ENCODE results near the gene ARAF.
A peak's percentile ranks its signal among the peaks of the same experiment; 100 is the strongest.

DNA sequence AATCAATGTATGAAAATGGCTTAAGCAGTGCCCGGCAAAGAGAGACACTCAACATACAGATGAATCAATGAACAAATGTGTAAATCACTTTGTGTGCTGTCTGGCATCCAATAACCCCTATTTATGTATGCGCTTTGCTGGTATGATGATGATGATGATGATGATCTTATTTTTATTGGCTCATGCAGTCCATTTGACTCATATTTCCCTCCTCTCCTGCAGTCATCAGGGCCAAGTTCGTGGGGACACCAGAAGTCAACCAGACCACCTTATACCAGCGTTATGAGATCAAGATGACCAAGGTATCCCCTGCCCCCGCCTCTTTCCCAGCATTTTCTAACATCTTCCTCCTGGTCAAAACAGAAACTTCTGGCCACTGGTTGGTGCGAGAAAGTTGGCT, 23.7 kb downstream of the ARAF start:
- TF ChIP-seq CHD1 (IDR thresholded peaks at IDR 0.05; ENCODE audit: low read depth, low read length) = no peak
- TF ChIP-seq POLR2A (IDR thresholded peaks at IDR 0.05; ENCODE audit: low read depth, low read length) = peak; percentile 77
- TF ChIP-seq, protein P1, sequence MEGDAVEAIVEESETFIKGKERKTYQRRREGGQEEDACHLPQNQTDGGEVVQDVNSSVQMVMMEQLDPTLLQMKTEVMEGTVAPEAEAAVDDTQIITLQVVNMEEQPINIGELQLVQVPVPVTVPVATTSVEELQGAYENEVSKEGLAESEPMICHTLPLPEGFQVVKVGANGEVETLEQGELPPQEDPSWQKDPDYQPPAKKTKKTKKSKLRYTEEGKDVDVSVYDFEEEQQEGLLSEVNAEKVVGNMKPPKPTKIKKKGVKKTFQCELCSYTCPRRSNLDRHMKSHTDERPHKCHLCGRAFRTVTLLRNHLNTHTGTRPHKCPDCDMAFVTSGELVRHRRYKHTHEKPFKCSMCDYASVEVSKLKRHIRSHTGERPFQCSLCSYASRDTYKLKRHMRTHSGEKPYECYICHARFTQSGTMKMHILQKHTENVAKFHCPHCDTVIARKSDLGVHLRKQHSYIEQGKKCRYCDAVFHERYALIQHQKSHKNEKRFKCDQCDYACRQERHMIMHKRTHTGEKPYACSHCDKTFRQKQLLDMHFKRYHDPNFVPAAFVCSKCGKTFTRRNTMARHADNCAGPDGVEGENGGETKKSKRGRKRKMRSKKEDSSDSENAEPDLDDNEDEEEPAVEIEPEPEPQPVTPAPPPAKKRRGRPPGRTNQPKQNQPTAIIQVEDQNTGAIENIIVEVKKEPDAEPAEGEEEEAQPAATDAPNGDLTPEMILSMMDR (conservative IDR thresholded peaks at IDR 0.05; ENCODE audit: low read depth, low read length) = no peak
- no peak for TF ChIP-seq RCOR1 (IDR thresholded peaks at IDR 0.05; ENCODE audit: insufficient replicate concordance, low read length)
- TF ChIP-seq MAFK (IDR thresholded peaks at IDR 0.05; ENCODE audit: low read depth, low read length) = no peak
- TF ChIP-seq, protein P2, sequence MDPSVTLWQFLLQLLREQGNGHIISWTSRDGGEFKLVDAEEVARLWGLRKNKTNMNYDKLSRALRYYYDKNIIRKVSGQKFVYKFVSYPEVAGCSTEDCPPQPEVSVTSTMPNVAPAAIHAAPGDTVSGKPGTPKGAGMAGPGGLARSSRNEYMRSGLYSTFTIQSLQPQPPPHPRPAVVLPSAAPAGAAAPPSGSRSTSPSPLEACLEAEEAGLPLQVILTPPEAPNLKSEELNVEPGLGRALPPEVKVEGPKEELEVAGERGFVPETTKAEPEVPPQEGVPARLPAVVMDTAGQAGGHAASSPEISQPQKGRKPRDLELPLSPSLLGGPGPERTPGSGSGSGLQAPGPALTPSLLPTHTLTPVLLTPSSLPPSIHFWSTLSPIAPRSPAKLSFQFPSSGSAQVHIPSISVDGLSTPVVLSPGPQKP (IDR thresholded peaks at IDR 0.05; ENCODE audit: borderline replicate concordance, low read depth, low read length) = no peak
- no peak for TF ChIP-seq BHLHE40 (IDR thresholded peaks at IDR 0.05; ENCODE audit: low read depth, low read length)
- no peak for TF ChIP-seq FOS (IDR thresholded peaks at IDR 0.05; ENCODE audit: low read depth, low read length)
